Measurements from ENCODE around the gene GPD1. TPM values are rescaled to one million over a fixed set of nuclear protein-coding genes. Genes with fewer than 3 reads are reported as not detected.

Gene GPD1
- total and polyA plus RNA-seq, 2 experiments from 2014 or later = not detected

- in situ Hi-C loops (cut with MboI) = loop anchor here (5.0 to 25.0 kb wide), 3 partner anchors 92 to 285 kb away; no protein-coding TSS in a partner anchor
- no peak overlapping the region for H3K9ac ChIP-seq
- no peak for DNase-seq
Measured at GRCh38 chr12:50059440-50060119, 44.2 kb upstream of the GPD1 start.

GRCh38 chr12:50060120-50060468 is 43.7 kb upstream of the GPD1 start:
- DNase-seq = no peak
- Histone ChIP-seq H3K9me3 (ENCODE audit: low read depth) (no peaks in the 10 kb centered on the region), H3K4me2 (ENCODE audit: unreplicated experiment) (no peak overlapping the region), H2AFZ (no peak overlapping the region), H3K27ac (no peak overlapping the region), H3K79me2 (ENCODE audit: insufficient read depth) (no peaks in the 10 kb centered on the region), H3K36me3 (ENCODE audit: low read depth) (no peaks in the 10 kb centered on the region), H3K9ac (no peak overlapping the region), H3K4me1 (ENCODE audit: insufficient read depth) (no peaks in the 10 kb centered on the region), H3F3A (ENCODE audit: insufficient read depth) (no peaks in the 10 kb centered on the region; the same call in 1 of the 2 replicates), H3K27me3 (replicated peaks; ENCODE audit: insufficient read depth) (no peaks in the 10 kb centered on the region), H3K9me2 (ENCODE audit: insufficient read depth) (no peaks in the 10 kb centered on the region), H3K4me3 (no peak overlapping the region), H4K20me1 (ENCODE audit: insufficient read depth) (no peaks in the 10 kb centered on the region)
- TF ChIP-seq EZH2 (IDR thresholded peaks at IDR 0.05; ENCODE audit: insufficient read depth, poor library complexity, severe bottlenecking) = no peak
- in situ Hi-C loops (cut with MboI) = loop anchor here (25.0 kb wide), 1 partner anchor 198 kb away; no protein-coding TSS in a partner anchor
- 58 to 68% methylated on average over 4 of the region's 4 CpGs for WGBS, 2 experiments (ENCODE audit: low coverage in 1 of 2, low lambda C conversion rate in 2 of 2, missing lambda C conversion rate in 2 of 2)

More at GRCh38 chr12:50059440-50060119, 44.2 kb upstream of the GPD1 start:
- H3K79me2 ChIP-seq (ENCODE audit: insufficient read depth) = no peaks in the 10 kb centered on the region
- H3K27me3 ChIP-seq (replicated peaks; ENCODE audit: insufficient read depth) = no peaks in the 10 kb centered on the region
- H3F3A ChIP-seq (ENCODE audit: insufficient read depth) = no peaks in the 10 kb centered on the region; the same call in 1 of the 2 replicates
- WGBS, 2 experiments (ENCODE audit: low coverage in 1 of 2, low lambda C conversion rate in 2 of 2, missing lambda C conversion rate in 2 of 2) = 80 to 82% methylated on average over 12 of the region's 12 CpGs
- no peaks in the 10 kb centered on the region for H3K4me1 ChIP-seq (ENCODE audit: insufficient read depth)
- TF ChIP-seq EZH2 (IDR thresholded peaks at IDR 0.05; ENCODE audit: insufficient read depth, poor library complexity, severe bottlenecking) (no peak), EZH2phosphoT487 (IDR thresholded peaks at IDR 0.05; ENCODE audit: insufficient read depth, low read depth) (no peak)
- H3K27ac ChIP-seq = no peak overlapping the region
- no peaks in the 10 kb centered on the region for H3K36me3 ChIP-seq (ENCODE audit: low read depth)
- H3K9me2 ChIP-seq (ENCODE audit: insufficient read depth) = no peaks in the 10 kb centered on the region
- no peaks in the 10 kb centered on the region for H4K20me1 ChIP-seq (ENCODE audit: insufficient read depth)
- no peak overlapping the region for H3K4me2 ChIP-seq (ENCODE audit: unreplicated experiment)
- no peak overlapping the region for H2AFZ ChIP-seq
- H3K9me3 ChIP-seq (ENCODE audit: low read depth) = no peaks in the 10 kb centered on the region
- no peak overlapping the region for H3K4me3 ChIP-seq

- Histone ChIP-seq H3K79me2 (ENCODE audit: insufficient read depth) (no peaks in the 10 kb centered on the region), H2AFZ (no peak overlapping the region), H4K20me1 (ENCODE audit: insufficient read depth) (no peaks in the 10 kb centered on the region), H3K27me3 (replicated peaks; ENCODE audit: insufficient read depth) (no peaks in the 10 kb centered on the region), H3K4me3 (no peak overlapping the region), H3K9me2 (ENCODE audit: insufficient read depth) (no peaks in the 10 kb centered on the region), H3K4me2 (ENCODE audit: unreplicated experiment) (no peak overlapping the region), H3K9me3 (ENCODE audit: low read depth) (no peaks in the 10 kb centered on the region), H3K9ac (no peak overlapping the region), H3F3A (ENCODE audit: insufficient read depth) (peaks cover 3% of the 10 kb centered on the region), H3K27ac (no peak overlapping the region), H3K4me1 (ENCODE audit: insufficient read depth) (peaks cover 4% of the 10 kb centered on the region), H3K36me3 (ENCODE audit: low read depth) (no peaks in the 10 kb centered on the region)
- DNase-seq = no peak
- TF ChIP-seq EZH2phosphoT487 (IDR thresholded peaks at IDR 0.05; ENCODE audit: insufficient read depth, low read depth) (no peak), EZH2 (IDR thresholded peaks at IDR 0.05; ENCODE audit: insufficient read depth, poor library complexity, severe bottlenecking) (no peak)
- 89 to 93% methylated on average over 2 of the region's 2 CpGs for WGBS, 2 experiments (ENCODE audit: low coverage in 1 of 2, low lambda C conversion rate in 2 of 2, missing lambda C conversion rate in 2 of 2)
- in situ Hi-C loops (cut with MboI) = loop anchor here (25.0 kb wide), 1 partner anchor 199 kb away; no protein-coding TSS in a partner anchor
Measured at GRCh38 chr12:50061171-50061570, 42.6 kb upstream of the GPD1 start.

DNA sequence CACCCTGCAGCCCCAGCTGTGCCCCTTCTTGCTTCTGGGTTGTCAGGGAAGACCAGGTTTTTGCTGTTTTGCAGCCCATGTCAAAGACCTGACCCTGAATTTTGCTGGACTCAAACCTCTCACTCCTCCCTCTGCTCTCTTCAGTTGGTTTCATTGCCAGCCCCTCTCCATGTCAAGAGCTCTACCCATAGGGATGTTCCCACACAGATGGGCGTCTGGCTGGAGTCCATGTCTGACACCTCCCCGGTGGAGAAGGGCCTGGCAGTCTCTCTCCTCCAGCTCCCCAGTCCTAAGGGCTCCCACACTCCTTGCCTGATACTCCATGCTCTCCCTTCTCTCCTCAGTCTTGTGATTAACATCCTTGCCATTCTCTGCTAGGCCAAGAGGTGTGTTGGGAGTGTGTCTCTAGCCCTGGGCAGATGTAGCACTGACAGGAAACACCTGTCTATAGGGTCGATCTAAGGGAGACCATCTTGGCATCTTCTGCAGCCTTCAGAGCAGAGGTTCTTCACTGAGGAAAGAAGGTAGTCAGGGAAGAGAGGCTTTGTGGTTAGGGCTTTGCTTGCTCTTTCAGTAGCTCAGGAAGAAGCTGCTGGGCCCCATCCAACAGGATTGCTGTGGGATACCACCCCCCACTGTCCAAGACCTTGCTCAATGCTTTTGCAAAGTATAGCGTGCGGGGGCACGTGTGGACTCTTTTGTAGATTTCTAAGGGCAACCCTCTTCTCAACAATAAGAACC is 41.7 kb upstream of the GPD1 start:
- Histone ChIP-seq H3K4me1 (ENCODE audit: insufficient read depth) (peaks cover 10% of the 10 kb centered on the region), H3K27me3 (replicated peaks; ENCODE audit: insufficient read depth) (no peaks in the 10 kb centered on the region), H3K27ac (no peak overlapping the region), H4K20me1 (ENCODE audit: insufficient read depth) (no peaks in the 10 kb centered on the region), H3K9me2 (ENCODE audit: insufficient read depth) (no peaks in the 10 kb centered on the region), H2AFZ (no peak overlapping the region), H3K9me3 (ENCODE audit: low read depth) (no peaks in the 10 kb centered on the region), H3K9ac (no peak overlapping the region), H3K36me3 (ENCODE audit: low read depth) (no peaks in the 10 kb centered on the region), H3K4me2 (ENCODE audit: unreplicated experiment) (no peak overlapping the region), H3K4me3 (no peak overlapping the region), H3F3A (ENCODE audit: insufficient read depth) (peaks cover 8% of the 10 kb centered on the region; the same call in 1 of the 2 replicates), H3K79me2 (ENCODE audit: insufficient read depth) (no peaks in the 10 kb centered on the region)
- TF ChIP-seq EZH2 (IDR thresholded peaks at IDR 0.05; ENCODE audit: insufficient read depth, poor library complexity, severe bottlenecking) (no peak), EZH2phosphoT487 (IDR thresholded peaks at IDR 0.05; ENCODE audit: insufficient read depth, low read depth) (no peak)
- in situ Hi-C loops (cut with MboI) = loop anchor here (25.0 kb wide), 1 partner anchor 200 kb away; no protein-coding TSS in a partner anchor
- no peak for DNase-seq
- WGBS, 2 experiments (ENCODE audit: low coverage in 1 of 2, low lambda C conversion rate in 2 of 2, missing lambda C conversion rate in 2 of 2) = 55 to 56% methylated on average over 6 of the region's 6 CpGs
